ENCODE measurements around the gene AP2A1. TPM values are rescaled to one million over a fixed set of nuclear protein-coding genes. Genes with fewer than 3 reads are reported as not detected.
"Not testable (repeated sequence)": the region's sequence is repeated elsewhere in the genome, so short reads cannot be mapped to it uniquely, and the experiment has no call there.

Gene AP2A1
- polyA plus RNA-seq (2013, experiment 1 of 2; ENCODE audit: insufficient read length), result 150 TPM
- 135 TPM for polyA plus RNA-seq (2013, experiment 2 of 2; ENCODE audit: insufficient read length)

DNA sequence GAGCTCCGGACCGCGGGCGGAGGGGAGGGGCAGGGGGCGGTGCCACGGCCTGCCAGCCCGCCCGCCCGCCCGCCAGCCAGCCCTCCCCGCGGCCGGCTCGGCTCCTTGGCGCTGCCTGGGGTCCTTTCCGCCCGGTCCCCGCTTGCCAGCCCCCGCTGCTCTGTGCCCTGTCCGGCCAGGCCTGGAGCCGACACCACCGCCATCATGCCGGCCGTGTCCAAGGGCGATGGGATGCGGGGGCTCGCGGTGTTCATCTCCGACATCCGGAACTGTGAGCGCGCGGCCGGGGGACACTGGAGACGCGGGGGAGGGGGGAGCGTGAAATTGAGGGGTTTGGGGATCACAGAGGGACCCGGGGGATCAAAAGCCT, at the start of gene AP2A1:
Gene AP2A1, plus strand, starts transcription at position 72 of the 370 bp plus-strand sequence. Its CDS starts 133 bp downstream, at position 205.
- no peak for DNase-seq

DNA sequence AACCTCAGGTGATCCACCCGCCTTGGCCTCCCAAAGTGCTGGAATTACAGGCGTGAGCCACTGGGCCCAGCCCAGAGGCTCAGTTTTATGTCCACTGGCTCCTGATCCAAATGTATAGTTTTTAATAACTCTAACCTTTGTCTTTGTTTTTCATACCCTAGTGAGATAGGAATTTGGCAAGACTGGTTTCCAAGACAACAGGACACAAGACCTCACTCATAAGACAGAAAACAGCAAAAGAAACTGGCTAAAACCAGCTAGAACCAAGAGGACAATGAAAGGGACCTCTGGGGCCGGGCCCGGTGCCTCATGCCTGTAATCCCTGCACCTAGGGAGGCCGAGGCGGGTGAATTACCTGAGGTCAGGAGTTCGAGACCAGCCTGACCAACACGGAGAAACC, 48.3 kb upstream of the AP2A1 start:
- peak; percentile 54 for DNase-seq

DNA sequence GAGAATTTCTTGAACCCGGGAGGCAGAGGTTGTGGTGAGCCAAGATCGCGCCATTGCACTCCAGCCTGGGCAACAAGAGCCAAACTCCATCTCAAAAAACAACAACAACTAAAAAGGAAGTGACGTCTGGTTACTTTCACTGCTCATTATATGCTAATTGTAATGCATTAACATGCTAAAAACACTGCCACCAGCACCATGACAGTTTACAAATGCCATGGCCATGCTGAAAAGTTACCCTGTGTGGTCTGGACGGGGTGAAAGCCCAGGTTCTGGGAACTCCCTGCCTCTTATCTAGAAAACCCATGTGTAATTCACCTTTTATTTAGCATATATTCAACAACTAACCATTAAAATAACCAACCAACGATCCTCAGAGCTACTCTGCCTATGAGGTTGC, 47.8 kb upstream of the AP2A1 start:
- DNase-seq, result no peak

DNA sequence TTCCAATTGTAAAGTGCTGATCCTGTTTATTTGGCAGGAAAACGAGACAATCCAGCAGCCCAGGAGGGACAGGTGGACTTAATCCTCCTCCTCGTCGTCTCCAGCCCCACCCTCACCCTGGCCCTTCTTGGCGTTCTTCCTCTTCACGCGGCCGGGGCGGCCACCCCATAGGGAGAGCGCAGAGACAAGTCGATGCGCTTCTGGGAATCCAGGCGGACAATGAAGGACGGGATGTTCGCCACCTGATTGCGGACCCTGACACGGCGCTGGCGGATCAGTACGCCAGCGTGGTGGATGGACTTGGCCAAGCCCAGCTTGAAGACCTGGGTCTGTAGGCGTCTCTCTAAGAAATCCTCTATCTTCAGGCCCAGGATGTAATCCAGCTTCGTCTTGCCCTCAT, 47.4 kb upstream of the AP2A1 start:
- not testable (repeated sequence) for DNase-seq

DNA sequence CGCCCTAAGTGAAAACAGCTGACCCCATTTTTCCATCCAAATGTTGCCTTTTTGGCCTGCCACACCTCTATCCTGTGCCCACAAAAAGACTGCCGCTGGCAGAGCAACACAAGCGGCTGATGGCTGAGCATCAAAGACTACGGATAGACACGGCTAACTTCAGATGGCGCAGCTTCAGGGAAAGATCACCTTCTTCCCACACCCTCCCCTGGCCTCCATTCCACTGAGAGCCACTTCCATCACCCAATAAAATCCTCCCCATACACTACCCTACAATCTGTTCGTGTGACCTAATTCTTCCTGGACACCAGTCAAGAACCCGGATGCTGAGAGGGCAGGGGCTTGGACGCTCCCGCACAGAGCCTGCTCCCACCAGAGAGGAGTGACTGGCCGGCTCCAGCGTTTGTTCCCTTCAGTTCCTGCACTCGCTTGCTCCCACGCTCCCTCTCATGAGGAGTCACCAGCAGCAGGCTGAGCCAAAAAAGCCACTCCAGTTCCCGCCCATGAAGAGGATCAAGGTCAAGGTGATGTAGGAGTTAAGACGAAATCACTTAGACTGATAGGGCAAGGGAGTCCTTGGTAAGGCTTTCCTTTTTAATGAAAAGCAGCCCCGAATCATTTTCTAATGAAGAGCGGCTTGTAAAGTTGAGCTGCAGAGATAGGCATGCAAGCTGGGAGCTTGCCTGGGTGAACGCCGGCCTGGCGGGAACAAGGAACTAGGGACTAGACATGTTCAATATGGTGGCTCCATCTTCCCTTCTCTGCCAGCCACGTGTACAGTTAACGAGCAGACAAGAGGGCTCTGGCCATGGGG, 39.4 kb upstream of the AP2A1 start:
- DNase-seq, result no peak

DNA sequence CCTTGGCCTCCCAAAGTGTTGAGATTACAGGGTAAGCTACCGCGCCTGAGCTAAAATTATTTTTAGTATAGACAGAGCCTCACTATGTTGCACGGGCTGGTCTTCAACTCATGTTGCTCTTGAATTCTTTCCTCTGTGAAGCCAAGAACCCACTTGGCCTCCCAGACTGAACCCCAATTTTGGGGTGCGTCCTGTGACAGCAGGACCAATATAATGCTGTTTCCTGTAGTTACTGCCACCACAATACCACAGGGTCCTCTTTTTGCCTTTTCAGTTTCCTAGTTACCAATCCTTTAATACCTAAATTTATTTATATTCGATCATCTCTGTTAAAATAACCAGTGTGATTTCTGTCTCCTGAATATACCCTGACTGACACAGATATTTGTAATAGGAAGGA, 36.6 kb upstream of the AP2A1 start:
- no peak for DNase-seq

DNA sequence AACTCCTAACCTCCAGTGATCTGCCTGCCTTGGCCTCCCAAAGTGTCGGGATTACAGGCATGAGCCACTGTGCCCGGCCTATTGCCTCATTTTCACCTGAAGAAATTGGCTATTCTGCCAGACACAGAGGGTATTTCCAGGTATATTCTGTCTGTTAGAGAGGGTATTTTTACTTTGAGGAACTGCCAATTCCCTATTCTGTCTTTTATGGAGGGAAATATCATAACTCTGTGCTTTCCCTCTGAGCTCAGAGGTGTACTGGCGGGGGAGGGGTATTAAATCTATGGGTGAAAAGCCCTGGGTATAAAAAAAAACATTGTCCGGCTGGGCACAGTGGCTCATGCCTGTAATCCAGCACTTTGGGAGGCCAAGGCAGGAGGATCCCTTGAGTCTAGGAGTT, 28.5 kb upstream of the AP2A1 start:
- DNase-seq, result no peak

DNA sequence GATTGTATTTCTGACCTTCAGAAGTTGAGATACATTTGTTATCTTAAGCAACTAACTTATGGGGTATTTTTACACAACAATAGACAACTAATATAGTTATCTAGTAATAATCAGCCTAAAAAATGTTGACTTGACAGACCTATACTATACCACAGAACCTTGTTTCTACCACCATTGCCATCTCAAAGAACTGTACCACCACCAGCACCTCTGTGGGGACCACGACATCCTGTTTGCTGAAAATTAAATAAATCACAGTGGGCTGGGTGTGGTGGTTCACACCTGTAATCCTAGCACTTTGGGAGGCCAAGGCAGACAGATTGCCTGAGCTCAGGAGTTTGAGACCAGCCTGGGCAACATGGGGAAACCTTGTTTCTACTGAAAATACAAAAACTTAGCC, 27.7 kb upstream of the AP2A1 start:
- DNase-seq, result no peak

DNA sequence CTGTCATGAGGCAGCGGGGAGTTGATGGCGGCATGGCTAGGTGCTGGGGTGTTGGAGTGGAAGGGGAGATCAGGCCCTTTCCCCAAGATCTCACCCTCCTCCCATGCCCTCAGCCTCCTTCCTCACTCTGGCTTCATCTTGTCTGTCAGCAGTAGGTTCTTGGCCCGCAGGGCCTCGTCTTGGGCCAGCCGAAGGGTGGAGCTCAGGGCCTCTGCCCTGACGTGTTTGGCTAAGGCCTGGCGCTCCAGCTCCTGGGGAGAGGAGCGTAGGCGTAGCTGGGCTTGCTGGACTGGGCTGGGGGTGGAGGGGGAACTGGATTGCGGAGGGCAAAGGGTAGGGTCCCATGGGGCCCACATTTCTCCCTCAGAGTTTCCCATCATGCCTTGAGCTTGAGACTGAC, 26.9 kb upstream of the AP2A1 start:
- no peak for DNase-seq

DNA sequence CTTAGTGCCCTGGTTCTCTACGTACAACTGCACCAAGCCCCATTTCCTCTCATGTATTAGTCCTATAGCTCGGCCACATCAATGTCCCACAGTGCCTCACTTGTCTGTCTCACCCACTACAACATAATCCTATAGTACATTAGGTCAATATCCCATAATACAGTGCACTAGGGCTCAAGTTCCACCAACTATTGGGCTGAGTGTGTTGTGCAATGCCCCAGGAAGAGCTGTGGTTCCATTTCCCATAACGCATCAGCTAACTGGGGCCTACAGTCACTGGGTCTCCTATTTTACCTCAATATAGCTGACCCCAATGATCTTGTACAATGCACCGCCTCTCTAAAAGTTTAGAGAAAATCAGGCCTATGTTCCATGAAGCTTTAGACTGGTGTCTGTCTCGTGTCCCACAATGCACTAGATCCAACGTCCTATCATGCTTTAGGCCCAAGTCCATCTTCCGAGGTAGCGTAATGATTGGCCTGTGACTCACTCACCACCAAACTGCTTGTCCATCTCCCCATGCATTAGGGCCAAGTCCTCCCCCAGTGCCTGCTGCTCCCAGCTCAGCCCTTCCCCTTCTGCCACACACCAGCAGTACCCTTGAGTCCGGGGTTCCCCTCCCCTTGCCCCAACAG, 25.5 kb upstream of the AP2A1 start:
- DNase-seq, result no peak

DNA sequence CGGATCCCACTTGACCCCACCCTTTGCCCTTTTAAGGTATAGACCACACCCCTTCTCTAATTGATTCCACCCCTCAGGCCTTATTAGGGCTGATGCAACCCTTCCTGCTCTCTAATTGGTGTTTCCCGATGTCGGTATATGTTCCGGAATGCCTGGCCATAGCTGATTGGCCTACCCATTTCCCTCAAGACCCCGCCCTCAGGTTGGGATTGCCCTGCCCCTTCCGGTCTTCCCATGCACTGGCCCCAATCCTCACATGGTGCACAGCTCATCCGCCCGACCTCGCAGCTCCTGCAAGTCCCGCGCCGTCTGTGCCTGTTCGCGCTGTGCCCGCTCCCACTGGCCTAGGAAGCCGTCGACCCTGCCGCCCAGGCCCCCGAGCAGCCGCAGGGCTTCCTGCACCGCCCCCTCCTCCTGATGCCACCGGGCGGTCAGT, 21.8 kb upstream of the AP2A1 start:
- no peak for DNase-seq

DNA sequence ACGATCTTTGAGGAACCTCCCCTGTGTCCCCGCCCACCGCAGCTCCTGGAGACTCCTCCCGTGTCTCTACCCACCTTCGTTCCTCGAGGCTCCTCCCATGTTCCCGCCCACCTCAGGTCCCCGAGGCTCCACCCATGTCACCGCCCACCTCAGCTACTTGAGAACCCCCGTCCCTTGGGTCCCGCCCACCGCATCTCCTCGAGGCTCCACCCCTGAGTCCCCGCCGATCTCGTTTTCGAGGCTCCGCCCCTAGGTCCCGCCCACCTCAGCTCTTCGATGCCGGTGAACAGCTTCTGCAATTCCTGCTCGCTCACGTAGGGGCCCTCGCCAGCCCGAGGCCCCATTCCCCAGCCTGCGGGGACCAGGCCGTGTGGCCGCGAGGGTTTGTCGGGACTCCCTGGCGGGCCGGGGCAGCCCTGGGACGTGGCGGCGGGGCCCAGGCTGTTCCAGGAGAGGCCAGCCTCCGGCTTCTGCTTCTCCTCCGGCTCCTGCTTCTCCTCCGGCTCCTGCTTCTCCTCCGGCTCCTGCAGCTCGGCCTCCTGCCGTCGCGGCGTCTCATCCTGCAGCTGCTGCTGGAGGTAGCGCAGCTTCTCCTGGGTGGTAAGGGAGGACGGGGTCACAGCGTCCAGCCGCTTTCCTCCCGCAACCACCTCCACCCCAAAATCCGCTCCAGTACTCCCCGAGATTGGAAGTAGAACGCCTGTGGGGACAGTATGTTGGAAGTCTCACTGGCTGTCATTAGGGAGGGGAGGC, 20.4 kb upstream of the AP2A1 start:
- DNase-seq, result peak; percentile 50

DNA sequence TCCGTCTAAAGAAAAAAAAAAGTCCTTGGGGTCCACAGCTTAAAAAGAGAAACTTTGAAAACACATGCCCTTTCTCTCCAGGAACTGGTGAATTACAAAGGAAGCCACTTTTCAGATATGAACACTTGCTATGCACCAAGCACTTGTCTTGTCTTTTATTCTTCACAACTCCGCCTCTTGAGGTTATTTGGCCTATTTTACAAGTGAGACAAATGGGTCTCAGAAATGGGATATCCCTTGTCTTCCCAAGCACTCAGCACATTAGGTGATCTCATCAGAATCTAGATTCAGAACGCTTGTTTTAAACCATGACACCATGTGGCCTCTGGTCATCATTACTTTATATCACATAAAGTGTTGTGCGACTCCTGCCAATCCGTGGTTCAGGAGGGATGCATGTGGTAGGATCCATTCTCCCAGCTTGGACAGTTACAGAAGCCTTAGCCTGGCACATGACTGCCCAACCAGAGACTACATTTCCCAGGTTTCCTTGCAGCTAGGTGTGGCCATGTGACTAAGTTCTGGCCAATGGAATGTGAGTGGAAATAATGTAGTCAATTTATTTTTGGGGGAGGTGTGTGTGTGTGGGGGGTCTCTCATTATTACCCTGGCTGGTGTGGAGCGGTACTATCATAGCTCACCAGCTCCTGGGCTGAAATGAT, 17.6 kb upstream of the AP2A1 start:
- DNase-seq, result peak; percentile 54

DNA sequence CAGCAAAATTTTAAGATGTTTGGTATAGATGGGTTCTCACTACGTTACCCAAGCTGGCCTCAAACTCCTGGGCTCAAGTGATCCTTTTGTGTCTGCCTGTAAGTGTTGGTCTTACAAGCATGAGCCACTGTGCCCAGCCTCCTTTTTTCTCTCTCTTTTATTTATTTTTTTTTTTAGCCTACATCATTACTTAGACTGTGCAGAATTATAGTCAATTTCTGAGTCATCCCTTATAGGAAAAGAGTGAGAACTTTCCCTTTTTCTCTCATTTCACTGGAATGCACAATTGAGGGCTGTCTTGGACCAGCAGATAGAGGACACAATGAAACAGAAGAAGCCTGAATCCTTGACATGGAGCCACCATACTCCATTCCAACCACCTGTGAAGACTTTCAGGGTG, 17.0 kb upstream of the AP2A1 start:
- peak; percentile 78 for DNase-seq

DNA sequence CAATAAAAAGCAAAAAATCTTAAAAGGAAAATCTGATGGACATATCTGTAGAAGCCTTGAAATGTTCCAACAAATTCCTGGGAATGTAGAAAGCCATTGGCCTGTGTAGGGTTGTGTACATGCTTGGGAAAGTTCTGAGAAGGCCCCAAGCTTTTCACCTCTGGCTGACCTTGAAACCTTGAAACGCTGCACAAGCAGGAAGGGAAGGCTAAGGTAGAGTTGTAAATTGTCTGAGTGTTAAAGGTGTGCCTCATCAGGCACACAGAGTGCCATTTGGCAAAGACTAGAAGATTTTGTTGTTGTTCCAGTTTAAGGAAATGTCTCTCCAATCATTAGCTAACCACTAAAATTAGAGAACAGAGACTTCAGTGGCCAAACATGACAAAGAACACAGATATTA, 14.1 kb upstream of the AP2A1 start:
- DNase-seq, result no peak

DNA sequence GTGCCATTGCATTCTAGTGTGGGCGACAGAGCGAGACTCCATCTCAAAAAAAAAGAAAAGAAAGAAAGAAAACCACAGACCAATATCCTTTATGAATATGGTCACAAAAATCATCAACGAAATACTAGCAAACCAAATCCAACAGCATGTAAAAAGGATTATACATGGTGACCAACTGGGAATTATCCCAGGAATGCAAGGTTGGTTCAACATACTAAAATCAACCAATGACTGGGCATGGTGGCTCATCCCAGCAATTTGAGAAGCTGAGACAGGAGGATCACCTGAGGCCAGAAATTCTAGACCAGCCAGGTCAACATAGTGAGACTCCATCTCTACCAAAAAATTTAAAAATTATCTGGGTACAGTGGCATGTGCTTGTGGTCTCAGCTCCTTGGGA, 10.8 kb upstream of the AP2A1 start:
- DNase-seq, result no peak

DNA sequence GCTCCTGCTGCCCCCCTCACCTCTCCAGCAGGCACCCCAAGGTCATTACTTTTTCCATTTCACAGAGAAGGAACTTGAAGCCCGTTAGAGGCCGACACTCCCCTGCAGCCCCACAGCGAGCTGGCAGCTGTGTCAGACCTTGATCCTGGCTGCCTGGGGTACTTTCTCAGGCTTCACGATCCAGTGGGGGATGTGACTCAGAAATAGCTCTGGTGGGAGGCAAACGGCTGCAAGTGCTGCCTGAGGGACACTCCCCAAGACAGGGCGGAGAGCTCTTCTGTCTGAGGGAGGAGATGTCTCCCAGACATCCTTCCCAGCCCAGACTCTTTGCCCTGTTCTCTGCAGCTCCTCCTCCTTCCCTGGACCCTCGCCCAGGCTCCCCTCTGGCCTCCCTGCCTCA, 8.5 kb upstream of the AP2A1 start:
- peak; percentile 95 for DNase-seq

DNA sequence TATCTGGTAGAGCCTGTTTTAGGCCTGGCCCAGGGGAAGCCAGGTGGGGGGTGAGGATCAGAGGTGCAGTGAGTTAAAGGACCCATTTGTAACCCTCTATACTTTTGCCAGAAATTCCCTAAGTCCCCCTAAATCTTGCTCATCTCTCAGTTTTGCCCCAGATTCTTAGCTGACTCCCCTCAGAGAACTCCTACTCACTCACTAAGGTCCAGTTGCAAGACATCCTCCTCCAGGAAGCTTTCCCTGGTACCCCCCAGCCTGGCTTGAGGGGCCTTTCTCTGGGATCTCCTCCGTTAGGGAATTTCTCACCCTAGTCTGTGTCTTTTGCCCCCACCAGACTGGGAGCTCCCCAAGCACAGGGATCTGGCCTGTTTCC, 5.6 kb upstream of the AP2A1 start:
- DNase-seq, result no peak

DNA sequence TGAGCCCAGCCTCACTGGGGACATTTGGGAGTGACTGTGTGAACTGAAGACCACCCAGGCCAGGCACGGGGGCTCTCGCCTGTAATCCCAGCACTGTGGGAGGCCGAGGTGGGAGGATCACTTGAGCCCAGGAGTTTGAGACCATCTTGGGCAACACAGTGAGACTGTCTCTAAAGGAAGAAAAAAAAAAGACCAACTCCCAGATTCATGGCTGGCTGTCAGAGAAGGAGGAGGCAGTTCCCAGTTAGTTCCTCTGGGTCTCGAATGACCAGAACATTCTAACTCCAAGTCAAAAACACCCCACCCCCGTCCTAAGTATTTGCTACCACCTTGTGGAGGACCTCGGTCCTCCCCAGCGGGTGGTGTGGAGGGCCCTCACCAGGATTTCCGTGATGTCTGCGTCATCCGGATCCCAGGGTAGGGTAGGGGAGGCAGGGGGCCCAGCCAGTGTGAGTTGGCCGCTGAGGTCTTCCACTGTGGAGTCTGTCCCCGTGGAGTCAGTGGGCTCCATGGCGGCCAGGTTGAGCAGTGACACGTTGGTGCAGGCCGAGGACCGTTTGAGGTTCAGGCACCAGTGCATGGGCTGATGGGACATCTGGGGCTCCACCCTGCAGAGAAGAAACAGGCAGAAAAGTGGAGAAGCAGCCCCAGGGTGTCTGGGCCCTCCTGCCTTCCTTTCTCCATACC, 5.0 kb upstream of the AP2A1 start:
- DNase-seq, result peak; percentile 49

DNA sequence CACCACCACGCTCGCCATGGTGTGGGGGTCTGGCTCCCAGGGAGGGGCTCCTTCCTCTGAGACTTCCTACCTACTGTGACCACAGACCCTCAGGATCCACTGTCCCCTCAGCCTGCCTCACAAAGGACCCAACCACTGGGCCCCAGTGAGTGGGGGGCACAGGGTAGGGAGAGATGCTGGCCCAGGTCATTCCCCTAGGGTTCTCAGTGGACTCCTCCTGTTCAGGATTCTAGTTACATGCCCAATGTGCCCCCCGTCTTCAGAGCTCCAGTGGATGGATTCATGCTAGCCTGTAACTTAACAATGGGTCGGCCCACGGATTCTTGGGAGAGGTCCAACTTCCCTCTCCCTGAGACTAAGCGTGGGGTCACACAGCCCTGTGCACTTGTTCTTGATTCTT, 3.6 kb upstream of the AP2A1 start, which contains the start of gene TSKS:
Gene TSKS, minus strand, starts transcription at position 77 of the 400 bp plus-strand sequence. Its CDS starts 59 bp downstream, at position 18.
- DNase-seq, result no peak

DNA sequence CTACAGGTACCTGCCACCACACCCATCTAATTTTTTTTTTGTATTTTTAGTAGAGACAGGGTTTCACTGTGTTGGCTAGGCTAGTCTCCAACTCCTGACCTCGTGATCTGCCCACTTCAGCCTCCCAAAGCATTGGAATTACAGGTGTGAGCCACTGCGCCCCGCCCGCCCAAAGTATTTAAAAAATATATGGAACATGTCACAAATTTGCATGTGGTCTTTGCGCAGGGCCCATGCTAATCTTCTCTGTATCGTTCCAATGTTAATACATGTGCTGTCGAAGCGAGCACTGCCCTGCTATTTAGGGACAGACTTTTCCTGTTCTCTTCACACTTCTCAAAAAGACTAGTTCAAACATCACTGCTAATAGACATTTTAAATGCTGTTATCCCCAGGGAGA, 2.5 kb upstream of the AP2A1 start:
- no peak for DNase-seq

All from fibroblast of skin of back (primary cell).